Activated T-helper 1 cell treated with anti-CD3 and anti-CD28 coated beads, Interleukin-12 subunit alpha, Interleukin-12 subunit beta, Interleukin-2, Interleukin-4 antibody, amounts not matched to agents 30 ng/mL and 10 ng/mL and 1 ng/mL, durations not matched to agents 14 hours and 24 hours and 36 hours (primary cell): ENCODE data around the gene RNF220. TPM values are rescaled to one million over a fixed set of nuclear protein-coding genes. Genes with fewer than 3 reads are reported as not detected.
A peak's percentile ranks its signal among the peaks of the same experiment; 100 is the strongest.

Source experiments
- DNase-seq: peaks from one replicate; pipeline ENCODE4 v3.0.0; 2021; ENCODE audit warnings: low spot score
- H3K27ac Mint-ChIP-seq: one replicate; pipeline ENCODE4 v1.8.0; 2021; ENCODE audit warnings: mild to moderate bottlenecking, mixed read lengths
- H3K27me3 Mint-ChIP-seq: one replicate; pipeline ENCODE4 v1.8.0; 2022; ENCODE audit warnings: mild to moderate bottlenecking, moderate library complexity, mixed read lengths; ENCODE audit not compliant: insufficient read depth
- H3K36me3 Mint-ChIP-seq: one replicate; pipeline ENCODE4 v1.8.0; 2021; ENCODE audit warnings: low read depth, mixed read lengths
- H3K4me1 Mint-ChIP-seq: one replicate; pipeline ENCODE4 v1.8.0; 2021; ENCODE audit warnings: low read depth, mixed read lengths
- H3K4me3 Mint-ChIP-seq: one replicate; pipeline ENCODE4 v1.8.0; 2021; ENCODE audit warnings: mild to moderate bottlenecking, moderate library complexity, mixed read lengths
- H3K9me3 Mint-ChIP-seq: one replicate; pipeline ENCODE4 v1.8.0; 2021; ENCODE audit warnings: mixed read lengths
- intact Hi-C: fragments of 100-400 bp; cut with micrococcal nuclease; formaldehyde crosslinking; loops from one replicate; pipeline ENCODE4 v1.15.1; 2024
- total RNA-seq: library from RNA; stranded (reverse); gene quantifications from 2 replicates; pipeline ENCODE4 v1.2.3, GENCODE V29; 2022

Gene RNF220
- total RNA-seq: 103 and 107 TPM in 2 replicates

DNA sequence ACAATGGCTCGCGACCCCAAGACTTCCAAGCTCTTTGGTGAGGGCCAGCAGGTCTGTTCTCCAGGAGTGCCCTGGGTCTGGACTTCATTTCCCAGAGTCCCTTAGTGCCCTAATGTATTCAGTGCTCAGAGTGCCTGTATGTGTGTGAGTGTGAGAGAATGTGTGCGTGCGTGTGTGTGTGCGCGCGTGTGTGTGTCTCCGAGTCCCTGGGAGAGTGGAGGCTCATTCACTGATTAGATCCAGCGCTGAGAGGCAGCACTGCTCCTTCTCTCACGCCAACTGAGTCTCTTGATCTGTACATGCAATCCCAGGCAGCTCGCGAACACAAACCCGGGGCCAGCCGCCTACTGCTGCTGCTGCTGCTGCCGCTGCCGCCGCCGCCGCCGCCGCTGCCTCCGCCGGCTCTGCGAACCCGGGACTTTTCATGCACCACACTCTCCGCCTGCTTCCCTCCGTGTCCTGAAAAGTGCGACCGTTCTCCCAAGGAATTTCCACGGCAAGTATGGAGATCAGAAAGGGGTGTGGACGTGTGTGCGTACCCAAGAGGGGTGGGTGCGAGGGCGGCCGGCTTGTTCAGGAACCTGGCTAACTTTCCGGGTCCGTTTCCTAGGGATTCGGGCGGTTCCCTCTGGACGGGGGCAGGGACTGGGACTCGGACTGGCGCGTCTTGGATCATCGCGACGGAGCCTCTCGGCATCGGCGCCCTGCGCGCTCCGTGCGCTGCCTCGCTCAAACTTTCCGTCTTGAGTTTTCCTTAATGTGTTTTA lies at the start of gene RNF220:
TSS of gene RNF220 (plus strand) at position 225 of the 767 bp plus-strand sequence.
- intact Hi-C loops: loop anchor here (2.0 kb wide), 1 partner anchor 16 kb away; no protein-coding TSS in a partner anchor
- peak within 1 kb of the TSS; percentile 86 for H3K4me3 Mint-ChIP-seq
- peaks cover 21% of the 10 kb centered on the region for H3K4me1 Mint-ChIP-seq
- no peaks in the 10 kb centered on the region for H3K9me3 Mint-ChIP-seq
- peak within 1 kb of the TSS; percentile 40 for H3K27ac Mint-ChIP-seq
- H3K27me3 Mint-ChIP-seq: peaks cover 48% of the 10 kb centered on the region
- DNase-seq: peak; percentile 8
- H3K36me3 Mint-ChIP-seq: no peaks in the 10 kb centered on the region

DNA sequence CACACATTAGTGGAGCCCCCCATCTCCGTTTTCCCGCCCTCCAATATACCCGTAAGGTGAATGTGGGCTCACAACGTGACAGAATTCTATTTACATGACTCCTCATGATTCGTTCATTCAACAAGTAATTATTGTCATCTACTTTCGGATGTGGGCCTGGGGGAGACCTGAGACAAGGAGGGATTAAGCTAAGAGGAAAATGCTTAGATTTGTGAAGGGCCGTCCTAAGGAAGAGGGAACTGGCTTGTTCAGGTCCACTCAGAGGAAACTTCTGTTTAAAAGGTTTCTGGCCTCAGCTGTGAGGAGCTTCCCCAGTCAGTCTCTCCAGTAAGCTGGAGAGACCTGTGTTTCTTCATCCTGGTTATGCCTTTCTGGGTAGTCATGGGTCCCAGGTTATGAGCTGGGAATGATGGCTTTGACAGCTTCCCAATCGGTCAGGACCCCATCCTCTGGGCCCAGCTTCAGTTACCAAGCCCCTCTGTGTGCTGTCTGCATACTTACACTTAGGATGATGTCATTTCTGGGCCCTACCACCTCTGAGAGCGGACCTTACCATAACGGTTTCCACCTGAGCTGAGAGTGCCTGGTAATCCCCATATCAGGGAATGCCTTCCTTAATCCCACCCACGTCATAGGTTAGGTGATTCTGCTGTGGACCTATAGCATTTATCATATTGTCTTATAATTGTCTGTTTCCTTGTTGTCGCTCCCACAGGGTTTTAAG lies 49.3 kb upstream of the RNF220 start:
- H3K27me3 Mint-ChIP-seq: no peaks in the 10 kb centered on the region
- intact Hi-C loops: loop anchor here (1.0 to 10.0 kb wide), 7 partner anchors 49 to 1891 kb away; partner anchors contain the start of genes ARMH1, CCDC30, DMAP1 and HECTD3
- peaks cover 34% of the 10 kb centered on the region for H3K4me1 Mint-ChIP-seq
- peaks cover 7% of the 10 kb centered on the region for H3K36me3 Mint-ChIP-seq
- H3K27ac Mint-ChIP-seq: peak overlapping the region; percentile 88
- no peaks in the 10 kb centered on the region for H3K9me3 Mint-ChIP-seq
- no peak for DNase-seq
- H3K4me3 Mint-ChIP-seq: peak overlapping the region; percentile 93

DNA sequence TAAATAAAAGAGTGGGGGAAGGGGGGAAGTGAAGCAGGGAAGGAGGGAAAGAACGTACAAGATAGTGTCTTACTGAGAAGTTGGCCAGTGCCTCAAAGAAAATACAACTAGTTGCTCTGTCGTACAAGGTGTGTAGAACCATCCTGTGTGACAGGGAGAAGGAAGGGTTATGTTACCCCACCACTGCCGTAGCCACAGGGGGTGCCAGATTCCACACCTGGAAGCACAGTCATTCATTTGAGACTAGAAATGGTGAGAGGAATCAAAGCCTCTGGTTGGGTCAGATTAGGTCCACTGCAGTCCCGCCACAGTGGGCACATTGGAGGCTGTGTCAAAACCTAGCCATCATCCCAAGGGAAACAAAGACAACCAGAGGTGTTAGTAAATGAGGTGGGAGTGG lies 47.3 kb upstream of the RNF220 start:
- Mint-ChIP-seq H3K36me3 (peaks cover 3% of the 10 kb centered on the region), H3K27me3 (no peaks in the 10 kb centered on the region), H3K9me3 (no peaks in the 10 kb centered on the region), H3K4me1 (peaks cover 26% of the 10 kb centered on the region), H3K27ac (no peak overlapping the region), H3K4me3 (no peak overlapping the region)
- no peak for DNase-seq
- intact Hi-C loops: loop anchor here (5.0 to 10.0 kb wide), 3 partner anchors 655 to 1893 kb away; partner anchors contain the start of genes CCDC30, HECTD3 and UROD

DNA sequence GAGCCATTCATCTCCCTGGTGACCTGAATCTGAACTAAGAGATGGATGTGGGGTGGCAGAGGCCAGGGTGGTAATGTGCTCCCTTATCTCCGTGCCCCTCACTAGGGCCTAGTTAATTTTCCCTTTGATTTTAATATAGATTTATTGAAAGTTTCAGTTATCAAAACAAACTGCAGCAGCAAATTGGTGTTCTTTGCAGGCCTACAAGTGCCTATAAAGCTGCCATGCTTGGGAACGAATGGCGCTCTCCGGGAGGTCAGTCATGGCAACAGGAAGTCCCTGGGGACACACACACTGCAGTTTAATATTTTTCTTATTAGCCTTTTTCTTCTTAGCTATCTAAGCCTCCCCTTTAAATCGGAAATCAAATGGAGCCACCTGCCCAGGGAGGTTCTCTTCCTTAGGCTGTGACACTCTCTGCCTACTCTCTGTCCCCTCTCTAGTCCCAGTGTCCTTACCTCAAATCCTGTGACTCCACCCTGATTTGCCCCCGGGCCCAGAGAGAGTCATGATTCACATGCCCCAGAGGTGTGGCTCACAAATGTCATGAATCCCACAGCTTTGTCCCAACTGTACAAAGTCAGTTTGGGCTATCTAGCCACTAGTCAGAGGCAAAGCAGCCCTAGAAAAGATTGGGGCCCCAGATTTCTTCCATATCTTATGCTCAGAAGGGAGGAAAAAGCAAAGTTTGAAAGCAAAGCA lies 45.7 kb upstream of the RNF220 start:
- Mint-ChIP-seq H3K36me3 (peaks cover 3% of the 10 kb centered on the region), H3K27ac (no peak overlapping the region), H3K9me3 (no peaks in the 10 kb centered on the region), H3K4me3 (no peak overlapping the region), H3K27me3 (peaks cover 1% of the 10 kb centered on the region), H3K4me1 (peaks cover 11% of the 10 kb centered on the region)
- intact Hi-C loops: loop anchor here (5.0 to 10.0 kb wide), 3 partner anchors 653 to 1895 kb away; partner anchors contain the start of genes CCDC30, HECTD3 and UROD
- no peak for DNase-seq

DNA sequence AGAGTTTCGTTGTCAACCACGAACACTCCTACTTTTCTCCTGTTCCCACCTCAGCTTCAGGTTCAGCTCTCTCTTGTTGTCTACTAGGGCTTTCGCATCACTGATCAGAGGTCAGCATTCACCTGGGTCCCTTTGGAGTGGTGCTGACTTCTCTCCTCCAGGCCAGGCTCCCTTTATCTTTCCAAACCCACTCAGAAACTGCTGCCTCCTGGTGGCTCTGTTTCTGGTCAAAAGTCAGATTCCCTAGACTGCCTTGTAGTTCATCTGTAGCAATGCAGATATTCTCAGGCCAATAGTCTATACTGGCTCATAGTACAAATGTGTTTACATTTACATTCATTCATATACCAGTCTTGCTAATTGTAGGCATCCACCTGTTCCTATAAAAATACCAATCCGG lies 43.6 kb upstream of the RNF220 start:
- Mint-ChIP-seq H3K27me3 (peaks cover 1% of the 10 kb centered on the region), H3K27ac (no peak overlapping the region), H3K9me3 (no peaks in the 10 kb centered on the region), H3K36me3 (no peaks in the 10 kb centered on the region), H3K4me1 (no peaks in the 10 kb centered on the region), H3K4me3 (no peak overlapping the region)
- DNase-seq: no peak
- intact Hi-C loops: no loop called here

DNA sequence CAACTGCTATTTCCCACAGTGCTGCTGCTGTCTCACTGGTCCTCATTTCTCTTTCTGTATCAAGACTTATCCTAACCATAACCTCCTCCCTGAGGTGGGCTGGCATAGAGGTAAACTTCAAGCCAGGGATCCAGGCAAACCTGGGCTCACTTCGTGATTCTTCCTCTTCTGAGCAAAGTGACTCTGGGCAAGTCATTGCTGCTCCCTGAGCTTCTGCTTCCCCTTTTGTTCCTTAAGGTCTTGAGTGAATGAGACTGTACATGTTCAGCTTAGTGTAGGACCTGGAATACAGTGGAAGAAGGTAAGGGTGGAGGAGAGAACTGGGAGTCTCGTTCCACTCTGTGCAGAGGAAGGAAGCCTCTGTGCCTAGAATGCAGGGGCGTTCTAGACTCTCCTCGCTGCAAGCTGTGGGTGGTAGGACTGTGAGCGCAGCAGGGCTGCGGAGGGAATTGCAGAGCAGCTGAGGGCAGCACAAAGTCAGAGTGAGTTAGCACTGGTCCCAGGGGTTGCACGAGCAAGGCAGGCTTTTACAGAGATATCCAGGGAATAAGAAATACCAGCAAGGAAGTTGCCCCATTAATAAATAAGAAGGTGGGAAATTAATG lies 38.6 kb upstream of the RNF220 start:
- Mint-ChIP-seq H3K27ac (no peak overlapping the region), H3K9me3 (no peaks in the 10 kb centered on the region), H3K4me3 (no peak overlapping the region), H3K4me1 (no peaks in the 10 kb centered on the region), H3K36me3 (no peaks in the 10 kb centered on the region), H3K27me3 (peaks cover 8% of the 10 kb centered on the region)
- intact Hi-C loops: no loop called here
- DNase-seq: no peak

DNA sequence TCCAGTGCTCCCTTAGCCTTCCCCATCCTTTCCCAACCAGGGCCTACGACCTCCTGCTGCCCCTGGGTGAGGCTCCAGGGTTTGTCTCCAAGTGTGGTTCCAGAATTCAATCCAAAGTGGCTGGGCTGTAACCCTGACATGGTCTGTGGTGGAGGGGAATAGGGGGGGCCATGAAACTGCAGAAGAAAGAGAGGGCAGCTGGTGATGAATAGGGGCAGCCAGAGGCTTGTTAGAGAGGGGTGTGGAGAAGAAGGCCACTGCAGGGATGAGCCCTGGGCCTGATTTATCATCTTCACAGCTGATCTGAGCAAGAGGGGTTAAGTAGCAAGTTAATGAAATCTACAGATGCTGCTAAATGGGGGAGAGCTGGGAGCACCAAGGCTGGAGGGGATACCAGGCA lies 37.1 kb upstream of the RNF220 start:
- Mint-ChIP-seq H3K4me1 (no peaks in the 10 kb centered on the region), H3K9me3 (no peaks in the 10 kb centered on the region), H3K4me3 (no peak overlapping the region), H3K27me3 (peaks cover 8% of the 10 kb centered on the region), H3K36me3 (no peaks in the 10 kb centered on the region), H3K27ac (no peak overlapping the region)
- intact Hi-C loops: no loop called here
- DNase-seq: no peak

DNA sequence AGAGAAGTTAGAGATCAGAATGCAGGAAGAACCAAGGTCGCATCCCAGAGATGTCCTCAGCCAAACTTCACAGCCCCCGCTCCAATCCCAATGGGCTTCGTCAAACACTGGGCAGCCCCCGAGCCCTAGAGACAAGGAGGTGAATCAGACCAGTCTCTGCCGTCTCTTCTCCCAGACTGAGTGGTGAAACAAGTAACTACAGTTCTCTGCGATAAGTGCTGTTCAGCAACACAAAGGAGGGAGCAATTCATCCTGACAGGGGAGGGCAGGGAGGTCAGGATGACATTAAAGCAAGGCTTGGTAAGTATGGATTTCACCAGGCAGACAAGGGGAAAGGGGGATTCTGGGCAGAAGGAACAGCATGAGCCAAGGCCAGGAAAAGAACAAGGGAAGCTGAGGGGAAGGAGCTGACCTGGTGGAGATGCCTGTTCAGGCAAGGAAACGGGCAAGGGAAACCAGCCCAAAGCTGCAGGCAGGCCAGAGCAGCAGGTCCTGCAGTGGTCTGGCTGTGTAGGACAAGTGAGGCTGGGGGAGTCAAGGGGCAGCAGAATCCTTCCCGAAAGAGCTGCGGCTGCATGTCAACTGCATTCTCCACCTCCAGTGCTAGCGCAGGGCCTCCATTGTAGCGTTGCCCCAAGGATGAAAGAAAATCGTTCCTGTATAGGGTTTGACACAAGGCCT lies 36.4 kb upstream of the RNF220 start:
- Mint-ChIP-seq H3K27ac (no peak overlapping the region), H3K4me1 (no peaks in the 10 kb centered on the region), H3K27me3 (peaks cover 8% of the 10 kb centered on the region), H3K36me3 (no peaks in the 10 kb centered on the region), H3K4me3 (no peak overlapping the region), H3K9me3 (no peaks in the 10 kb centered on the region)
- no peak for DNase-seq
- intact Hi-C loops: no loop called here

DNA sequence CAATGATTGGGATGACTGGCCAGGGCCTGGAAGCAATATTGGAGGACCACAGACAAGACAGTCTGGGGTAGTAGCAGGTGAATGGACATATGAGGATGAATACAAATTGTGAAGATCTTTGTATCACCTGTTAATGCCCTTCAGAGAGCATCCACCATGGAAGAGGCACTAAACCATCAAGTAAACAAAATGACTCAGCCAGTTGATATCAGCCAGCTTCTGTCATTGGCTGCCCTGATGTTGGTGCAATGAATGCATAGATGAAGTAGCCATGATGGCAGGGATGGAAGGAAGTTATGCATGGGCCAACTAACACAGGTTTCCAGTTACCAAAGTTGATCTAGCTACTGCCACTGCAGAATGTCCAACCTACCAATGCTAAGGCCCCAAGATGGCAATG lies 33.8 kb upstream of the RNF220 start:
- intact Hi-C loops: no loop called here
- H3K27ac Mint-ChIP-seq: no peak overlapping the region

DNA sequence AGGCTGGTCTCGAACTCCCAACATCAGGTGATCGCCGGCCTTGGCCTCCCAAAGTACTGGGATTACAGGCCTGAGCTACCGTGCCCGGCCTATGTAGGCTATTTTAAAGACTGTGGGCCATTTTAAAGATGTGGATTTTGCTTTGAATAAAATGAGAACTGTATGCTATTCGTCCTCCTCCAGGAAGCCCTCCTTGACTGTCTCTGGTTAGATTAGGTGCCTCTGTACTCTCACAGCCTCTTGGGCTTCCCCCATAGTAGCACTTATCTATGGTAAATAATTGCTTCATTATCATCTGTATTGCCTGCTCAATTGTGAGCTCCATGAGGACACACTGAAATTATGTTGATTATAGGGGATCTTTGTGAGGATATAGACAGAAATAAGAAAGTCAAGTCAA lies 29.5 kb upstream of the RNF220 start:
- Mint-ChIP-seq H3K9me3 (no peaks in the 10 kb centered on the region), H3K4me3 (no peak overlapping the region), H3K36me3 (no peaks in the 10 kb centered on the region), H3K27me3 (peaks cover 8% of the 10 kb centered on the region), H3K27ac (no peak overlapping the region), H3K4me1 (no peaks in the 10 kb centered on the region)
- intact Hi-C loops: no loop called here
- DNase-seq: no peak

More for the DNA sequence above, 33.8 kb upstream of the RNF220 start:
- H3K9me3 Mint-ChIP-seq: no peaks in the 10 kb centered on the region
- H3K27me3 Mint-ChIP-seq: peaks cover 6% of the 10 kb centered on the region
- no peak overlapping the region for H3K4me3 Mint-ChIP-seq
- H3K36me3 Mint-ChIP-seq: no peaks in the 10 kb centered on the region
- DNase-seq: no peak
- no peaks in the 10 kb centered on the region for H3K4me1 Mint-ChIP-seq

DNA sequence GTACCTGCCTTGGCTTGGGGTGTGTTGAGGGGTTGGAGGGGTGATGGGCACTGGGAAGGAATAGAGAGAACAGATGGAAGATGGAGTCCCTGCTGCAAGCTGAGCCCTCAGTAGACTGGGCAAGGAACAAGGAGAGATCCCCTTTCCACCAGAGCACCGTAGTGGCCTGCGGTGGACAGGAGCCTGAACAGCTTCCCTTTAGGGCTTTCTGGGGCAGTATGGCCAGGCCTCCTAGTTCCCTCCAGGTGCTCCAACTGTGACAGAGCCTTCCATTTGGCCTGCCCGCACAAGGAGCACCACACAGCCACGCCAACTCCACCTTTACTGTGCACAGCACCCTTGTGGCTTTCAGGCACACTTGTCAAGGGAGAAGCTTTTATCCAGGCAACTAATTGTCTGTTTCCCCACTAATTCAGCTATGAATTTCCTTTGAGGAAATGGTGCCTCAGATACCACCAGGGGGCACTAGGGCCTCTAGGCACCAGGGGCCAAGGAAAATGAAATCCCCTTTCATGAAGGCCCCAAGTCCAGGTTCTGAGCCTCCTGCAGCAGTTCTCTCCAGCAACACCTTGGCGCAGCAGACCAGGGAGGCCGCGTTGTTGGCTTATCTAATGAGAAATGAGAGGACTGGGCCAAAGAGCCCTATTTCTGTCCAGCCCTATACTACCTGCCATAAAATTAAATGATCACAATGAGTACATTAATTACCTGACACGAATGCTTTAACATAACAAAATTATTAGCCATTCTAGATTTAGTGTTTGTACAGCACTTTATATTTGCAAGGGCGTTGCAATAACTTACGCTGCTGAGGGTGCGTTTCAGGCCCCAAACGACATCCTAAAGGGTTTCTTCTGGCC lies 26.9 kb upstream of the RNF220 start:
- Mint-ChIP-seq H3K4me3 (no peak overlapping the region), H3K27me3 (peaks cover 5% of the 10 kb centered on the region), H3K36me3 (no peaks in the 10 kb centered on the region), H3K4me1 (no peaks in the 10 kb centered on the region), H3K9me3 (no peaks in the 10 kb centered on the region), H3K27ac (no peak overlapping the region)
- intact Hi-C loops: loop anchor here (2.0 kb wide), 1 partner anchor 275 kb away; no protein-coding TSS in a partner anchor
- no peak for DNase-seq
